Left lung (tissue), 10 donors: ENCODE data around the gene TXNDC9. TPM values are rescaled to one million over a fixed set of nuclear protein-coding genes. Genes with fewer than 3 reads are reported as not detected.

ENCODE experiments used
- ATAC-seq: fragments of 200-7000 bp; cut with Tn5 transposase; one replicate; pipeline ENCODE4 v1.9.1; 2020; ENCODE audit warnings: moderate library complexity
- DNase-seq, 4 donors: peaks; one replicate each; pipeline ENCODE4 v3.0.0-alpha.2; 2013 to 2020
- H3K27ac ChIP-seq, 2 donors: fragments of 200-600 bp; sonication (generic) in 1 of 2; one replicate each; pipeline versions ENCODE4 v1.5.0 to v1.8.0; 2020 to 2021
- H3K27me3 ChIP-seq, 2 donors: fragments of 200-600 bp; sonication (generic) in 1 of 2; one replicate each; pipeline versions ENCODE4 v1.5.0 to v1.8.0; 2020 to 2021
- H3K36me3 ChIP-seq, 2 donors: fragments of 200-600 bp; sonication (generic) in 1 of 2; one replicate each; pipeline versions ENCODE4 v1.5.0 to v1.8.0; 2020 to 2021
- H3K4me1 ChIP-seq, 2 donors: fragments of 200-600 bp; one replicate each; pipeline ENCODE4 v1.8.0; 2021
- H3K4me3 ChIP-seq, 2 donors: fragments of 200-600 bp; sonication (generic) in 1 of 2; one replicate each; pipeline versions ENCODE4 v1.5.0 to v1.8.0; 2020 to 2021; ENCODE audit warnings: mild to moderate bottlenecking in 1 of 2
- H3K9me3 ChIP-seq, 2 donors: fragments of 200-600 bp; sonication (generic) in 1 of 2; one replicate each; pipeline versions ENCODE4 v1.5.0 to v1.8.0; 2020 to 2021
- intact Hi-C, 2 donors: fragments of 100-400 bp; cut with DNase I; formaldehyde crosslinking; loops; one replicate each; pipeline versions ENCODE4 v1.11.2 to v1.14.2; 2022
- polyA plus RNA-seq, 6 donors: library from polyadenylated mRNA; unstranded; fragments of 120-200 nt; gene quantifications; one replicate each; pipeline ENCODE4 v1.2.1, GENCODE V29; 2013; ENCODE audit not compliant: insufficient read length in 6 of 6
- total RNA-seq, 2 donors: library from RNA; stranded (reverse); fragmentation: NEBNext Ultra II Directional; extraction: Animal tissue kit (Norgen Biotek cat#: 25700); gene quantifications; one replicate each; pipeline ENCODE4 v1.2.1, GENCODE V29; 2021
- TF ChIP-seq, protein P1 (sequence below), 2 donors: fragments of 200-600 bp; sonication (generic) in 1 of 2; IDR thresholded peaks; one replicate each; pipeline versions ENCODE4 v1.5.0 to v1.8.0; 2021; ENCODE audit warnings: antibody characterized with exemption in 2 of 2
- donor health status: DM: no; HTN: yes; CAD: no.
- donor health status: DM: no; HTN: no; CAD: no.

Gene TXNDC9
- total and polyA plus RNA-seq, 8 donors: 27.2 to 43.7 (median 35.7) TPM

DNA sequence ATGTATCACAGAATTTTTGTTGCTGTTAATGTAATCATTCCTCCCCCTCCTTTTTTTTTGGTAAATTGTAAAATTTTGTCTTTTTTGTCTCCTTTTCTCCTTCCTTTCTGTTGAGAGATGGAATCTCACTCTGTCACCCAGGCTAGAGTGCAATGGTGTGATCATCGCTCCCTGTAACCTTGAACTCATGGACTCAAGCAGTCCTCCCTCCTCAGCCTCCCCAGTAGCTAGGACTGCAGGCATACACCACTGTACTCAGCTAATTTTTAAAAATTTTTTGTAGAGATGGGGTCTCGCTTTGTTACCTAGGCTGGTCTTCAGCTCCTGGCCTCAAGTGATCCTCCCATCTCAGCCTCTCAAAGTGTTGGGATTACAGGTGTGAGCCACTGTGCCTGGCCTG, 6.4 kb upstream of the TXNDC9 start:
- H3K9me3 ChIP-seq: no peaks in the 10 kb centered on the region
- TF ChIP-seq, protein P1, sequence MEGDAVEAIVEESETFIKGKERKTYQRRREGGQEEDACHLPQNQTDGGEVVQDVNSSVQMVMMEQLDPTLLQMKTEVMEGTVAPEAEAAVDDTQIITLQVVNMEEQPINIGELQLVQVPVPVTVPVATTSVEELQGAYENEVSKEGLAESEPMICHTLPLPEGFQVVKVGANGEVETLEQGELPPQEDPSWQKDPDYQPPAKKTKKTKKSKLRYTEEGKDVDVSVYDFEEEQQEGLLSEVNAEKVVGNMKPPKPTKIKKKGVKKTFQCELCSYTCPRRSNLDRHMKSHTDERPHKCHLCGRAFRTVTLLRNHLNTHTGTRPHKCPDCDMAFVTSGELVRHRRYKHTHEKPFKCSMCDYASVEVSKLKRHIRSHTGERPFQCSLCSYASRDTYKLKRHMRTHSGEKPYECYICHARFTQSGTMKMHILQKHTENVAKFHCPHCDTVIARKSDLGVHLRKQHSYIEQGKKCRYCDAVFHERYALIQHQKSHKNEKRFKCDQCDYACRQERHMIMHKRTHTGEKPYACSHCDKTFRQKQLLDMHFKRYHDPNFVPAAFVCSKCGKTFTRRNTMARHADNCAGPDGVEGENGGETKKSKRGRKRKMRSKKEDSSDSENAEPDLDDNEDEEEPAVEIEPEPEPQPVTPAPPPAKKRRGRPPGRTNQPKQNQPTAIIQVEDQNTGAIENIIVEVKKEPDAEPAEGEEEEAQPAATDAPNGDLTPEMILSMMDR (IDR thresholded peaks at IDR 0.05): no peak
- H3K4me1 ChIP-seq: peaks cover 6 to 25% of the 10 kb centered on the region in 2 donors
- DNase-seq (no peak), ATAC-seq (no peak)
- no peaks in the 10 kb centered on the region for H3K36me3 ChIP-seq
- H3K27ac ChIP-seq: no peak overlapping the region
- intact Hi-C loops: no loop called here
- H3K4me3 ChIP-seq: no peak overlapping the region
- H3K27me3 ChIP-seq: no peaks in the 10 kb centered on the region

DNA sequence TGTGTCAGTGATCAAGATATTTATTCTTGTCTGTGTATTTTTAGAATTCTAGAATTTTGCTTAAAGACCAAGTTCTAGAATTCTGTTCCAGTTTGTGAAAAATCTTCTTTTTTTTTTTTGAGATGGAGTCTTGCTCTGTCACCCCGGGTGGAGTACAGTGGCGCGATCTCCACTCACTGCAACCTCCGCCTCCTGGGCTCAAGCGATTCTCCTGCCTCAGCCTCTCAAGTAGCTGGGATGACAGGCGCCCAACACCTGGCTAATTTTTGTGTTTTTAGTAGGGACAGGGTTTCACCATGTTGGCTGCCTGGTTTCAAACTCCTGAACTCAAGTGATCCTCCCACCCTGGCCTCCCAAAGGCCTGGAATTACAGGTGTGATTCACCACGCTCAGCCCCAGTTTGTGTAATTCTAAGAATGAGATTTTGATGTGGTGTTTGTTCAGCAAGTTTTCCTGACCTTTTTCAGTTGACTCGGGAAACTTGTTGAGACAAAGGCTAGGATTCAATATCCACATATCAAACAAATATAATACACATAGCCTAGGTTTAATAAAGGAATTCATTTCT, 4.6 kb upstream of the TXNDC9 start:
- ATAC-seq (no peak), DNase-seq (no peak)
- H3K4me3 ChIP-seq: no peak overlapping the region
- H3K4me1 ChIP-seq: peaks cover 6 to 25% of the 10 kb centered on the region in 2 donors
- H3K27ac ChIP-seq: no peak overlapping the region
- H3K27me3 ChIP-seq: no peaks in the 10 kb centered on the region
- intact Hi-C loops: no loop called here
- H3K36me3 ChIP-seq: no peaks in the 10 kb centered on the region
- TF ChIP-seq, protein P1 (IDR thresholded peaks at IDR 0.05): no peak
- H3K9me3 ChIP-seq: no peaks in the 10 kb centered on the region

DNA sequence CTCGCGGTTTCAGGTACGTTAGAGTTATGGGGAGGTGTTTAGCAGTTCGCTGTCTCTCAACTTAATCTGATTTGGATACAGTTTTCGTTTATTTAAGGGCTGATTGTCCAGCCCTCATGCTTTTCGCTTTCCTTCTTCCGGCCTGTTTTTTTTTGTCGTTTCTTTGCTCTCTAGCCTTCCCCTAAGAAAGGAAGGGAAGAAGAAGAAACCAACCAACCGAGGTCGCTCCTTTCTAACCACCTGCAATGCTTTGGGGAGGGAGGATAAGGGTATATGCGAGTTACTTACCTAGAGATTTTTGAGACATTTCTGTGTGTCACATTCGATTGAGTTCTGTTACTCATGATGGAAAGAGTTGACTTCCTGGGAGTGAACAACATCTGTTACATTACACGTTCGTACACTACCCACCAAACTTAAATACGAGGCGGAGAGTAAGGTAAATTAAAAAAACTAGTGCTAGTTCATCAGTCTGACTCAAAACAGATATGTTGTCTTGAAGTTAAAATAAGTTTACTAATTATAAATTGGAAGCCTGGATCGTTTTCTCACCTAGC, 2.0 kb upstream of the TXNDC9 start:
- Histone ChIP-seq H3K36me3 (no peaks in the 10 kb centered on the region), H3K9me3 (no peaks in the 10 kb centered on the region), H3K27ac (peak overlapping the region; percentile 88 to 95), H3K4me3 (peak overlapping the region; percentile 66 to 97), H3K4me1 (peaks cover 16 to 47% of the 10 kb centered on the region in 2 donors), H3K27me3 (no peaks in the 10 kb centered on the region)
- DNase-seq (no peak), ATAC-seq (no peak)
- intact Hi-C loops: loop anchor here in 1 of 2 donors (10.0 kb wide), 1 partner anchor 153 kb away; the partner anchor contains the start of genes MITD1 and MRPL30
- TF ChIP-seq, protein P1 (IDR thresholded peaks at IDR 0.05): no peak

DNA sequence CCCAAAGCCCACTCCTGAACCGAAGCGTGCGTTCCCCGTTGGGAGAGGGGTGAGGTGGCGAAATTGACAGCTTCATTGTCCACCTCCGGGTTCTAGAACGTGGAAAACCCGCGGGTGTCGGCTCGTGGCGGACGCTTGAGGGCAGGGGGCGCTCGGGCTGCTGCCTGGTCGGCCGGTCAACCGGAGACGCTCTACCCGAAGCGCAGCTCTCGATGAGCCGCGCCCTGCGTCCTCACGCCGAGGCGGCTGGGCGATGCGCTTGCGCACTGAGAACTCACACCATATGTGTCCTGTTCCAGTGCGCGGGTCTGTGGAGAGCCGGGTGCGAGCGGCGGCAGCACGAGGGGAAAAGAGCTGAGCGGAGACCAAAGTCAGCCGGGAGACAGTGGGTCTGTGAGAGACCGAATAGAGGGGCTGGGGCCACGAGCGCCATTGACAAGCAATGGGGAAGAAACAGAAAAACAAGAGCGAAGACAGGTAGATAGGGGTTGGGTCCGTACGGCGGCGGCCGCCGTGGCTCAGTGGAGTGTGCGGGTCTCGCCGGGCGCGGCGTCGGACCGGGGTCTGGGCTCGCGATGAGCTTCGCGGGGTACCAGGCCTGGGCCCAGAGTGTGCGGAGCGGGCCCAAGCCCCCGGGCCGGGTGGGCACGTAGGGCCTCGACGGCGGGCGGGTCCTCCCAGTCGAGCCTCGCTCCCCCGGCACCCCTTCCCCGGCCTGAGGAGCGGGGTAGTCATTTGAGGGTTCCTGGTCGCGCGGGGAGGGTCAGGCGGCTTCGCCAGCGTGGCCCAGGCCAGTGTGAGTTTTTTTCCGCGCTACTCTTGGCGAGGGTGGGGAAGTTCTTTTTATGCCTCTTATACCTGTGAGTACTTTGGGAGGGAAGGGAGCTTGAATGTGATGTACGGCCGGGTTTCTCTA, 1.2 kb upstream of the TXNDC9 start, which contains the start of gene EIF5B:
Gene EIF5B, plus strand, starts transcription at position 277 of the 916 bp plus-strand sequence. Its CDS starts 166 bp downstream, at position 443.
- no peaks in the 10 kb centered on the region for H3K9me3 ChIP-seq
- peak; percentile 92 for ATAC-seq
- TF ChIP-seq, protein P1 (IDR thresholded peaks at IDR 0.05): peak; percentile 54 to 55
- peak within 1 kb of the TSS; percentile 66 to 97 for H3K4me3 ChIP-seq
- intact Hi-C loops: loop anchor here in 1 of 2 donors (10.0 kb wide), 1 partner anchor 153 kb away; the partner anchor contains the start of genes MITD1 and MRPL30
- no peaks in the 10 kb centered on the region for H3K27me3 ChIP-seq
- peak within 1 kb of the TSS; percentile 88 to 95 for H3K27ac ChIP-seq
- DNase-seq: peak; percentile 94 to 100 (median 98)
- H3K36me3 ChIP-seq: peaks cover 0 to 7% of the 10 kb centered on the region in 2 donors
- peaks cover 16 to 47% of the 10 kb centered on the region in 2 donors for H3K4me1 ChIP-seq
